MG63 (cell line): Measurements from ENCODE around the gene USP19. TPM values are rescaled to one million over a fixed set of nuclear protein-coding genes. Genes with fewer than 3 reads are reported as not detected.

Experiments
- DNase-seq: peaks from one replicate; pipeline ENCODE4 v3.0.0-alpha.2; 2020
- H3K27me3 ChIP-seq: fragments of 250-450 bp; sonication (Bioruptor Pico); 2 replicates; pipeline ENCODE4 v1.5.1; 2020; ENCODE audit warnings: mild to moderate bottlenecking, moderate library complexity
- H3K36me3 ChIP-seq: fragments of 250-450 bp; sonication (Bioruptor Pico); 2 replicates; pipeline ENCODE4 v1.5.1; 2020; ENCODE audit warnings: mild to moderate bottlenecking, moderate library complexity
- H3K4me3 ChIP-seq: fragments of 250-450 bp; sonication (Bioruptor Pico); 2 replicates; pipeline ENCODE4 v1.5.1; 2020; ENCODE audit warnings: mild to moderate bottlenecking, moderate library complexity
- H3K9me3 ChIP-seq: fragments of 250-450 bp; sonication (Bioruptor Pico); 2 replicates; pipeline ENCODE4 v1.5.1; 2020; ENCODE audit warnings: mild to moderate bottlenecking, moderate library complexity
- total RNA-seq: library from RNA; depleted of rRNA; stranded (reverse); fragments of >200 nt; shearing (Covaris generic); gene quantifications from 2 replicates; pipeline ENCODE4 v1.2.3, GENCODE V29; 2014; ENCODE audit warnings: low replicate concordance; rRNA removed

The USP19 gene
- 31.5 and 120 TPM in 2 replicates for total RNA-seq

GRCh38 chr3:49120438-49121131 lies at the start of gene USP19:
Gene USP19 (minus strand): TSS chr3:49120823. CDS start chr3:49119145, 1,678 bp downstream.
- Histone ChIP-seq H3K9me3 (no peaks in the 10 kb centered on the region), H3K4me3 (peak within 1 kb of the TSS; percentile 70), H3K27me3 (no peaks in the 10 kb centered on the region), H3K36me3 (peaks cover 6% of the 10 kb centered on the region)
- peak; percentile 90 for DNase-seq

GRCh38 chr3:49166752-49167556 lies 46.3 kb upstream of the USP19 start:
- DNase-seq = no peak
- no peaks in the 10 kb centered on the region for H3K9me3 ChIP-seq
- peak overlapping the region; percentile 81 for H3K4me3 ChIP-seq
- H3K27me3 ChIP-seq = no peaks in the 10 kb centered on the region
- H3K36me3 ChIP-seq = peaks cover 21% of the 10 kb centered on the region

GRCh38 chr3:49165771-49166751 lies 45.4 kb upstream of the USP19 start, which contains the start of gene CCDC71:
Gene CCDC71 (minus strand): TSS chr3:49166331. CDS start chr3:49164208, 2,123 bp downstream.
- Histone ChIP-seq H3K4me3 (peak within 1 kb of the TSS; percentile 81), H3K9me3 (no peaks in the 10 kb centered on the region), H3K36me3 (peaks cover 21% of the 10 kb centered on the region), H3K27me3 (no peaks in the 10 kb centered on the region)
- peak; percentile 68 for DNase-seq

GRCh38 chr3:49164983-49165720 lies 44.5 kb upstream of the USP19 start:
- no peak for DNase-seq
- Histone ChIP-seq H3K36me3 (peaks cover 21% of the 10 kb centered on the region), H3K9me3 (no peaks in the 10 kb centered on the region), H3K27me3 (no peaks in the 10 kb centered on the region), H3K4me3 (peak overlapping the region; percentile 81)

- peaks cover 21% of the 10 kb centered on the region for H3K36me3 ChIP-seq
- DNase-seq = no peak
- H3K9me3 ChIP-seq = no peaks in the 10 kb centered on the region
- no peaks in the 10 kb centered on the region for H3K27me3 ChIP-seq
- H3K4me3 ChIP-seq = no peak overlapping the region
Measured at GRCh38 chr3:49163609-49164008, 43.0 kb upstream of the USP19 start.

GRCh38 chr3:49162751-49163419 lies 42.3 kb upstream of the USP19 start:
- Histone ChIP-seq H3K36me3 (peaks cover 21% of the 10 kb centered on the region), H3K9me3 (no peaks in the 10 kb centered on the region), H3K4me3 (no peak overlapping the region), H3K27me3 (no peaks in the 10 kb centered on the region)
- DNase-seq = no peak

- no peak overlapping the region for H3K4me3 ChIP-seq
- no peaks in the 10 kb centered on the region for H3K9me3 ChIP-seq
- DNase-seq = no peak
Measured at GRCh38 chr3:49161808-49162530, 41.3 kb upstream of the USP19 start.

GRCh38 chr3:49161197-49161596 lies 40.6 kb upstream of the USP19 start:
- DNase-seq = no peak
- Histone ChIP-seq H3K36me3 (peaks cover 21% of the 10 kb centered on the region), H3K4me3 (no peak overlapping the region)

More at GRCh38 chr3:49161808-49162530, 41.3 kb upstream of the USP19 start:
- no peaks in the 10 kb centered on the region for H3K27me3 ChIP-seq
- peaks cover 21% of the 10 kb centered on the region for H3K36me3 ChIP-seq

GRCh38 chr3:49158792-49159191 lies 38.2 kb upstream of the USP19 start:
- no peak overlapping the region for H3K4me3 ChIP-seq
- no peaks in the 10 kb centered on the region for H3K9me3 ChIP-seq

More at GRCh38 chr3:49161197-49161596, 40.6 kb upstream of the USP19 start:
- H3K9me3 ChIP-seq = no peaks in the 10 kb centered on the region
- no peaks in the 10 kb centered on the region for H3K27me3 ChIP-seq

GRCh38 chr3:49158103-49158709 lies 37.6 kb upstream of the USP19 start:
- no peak for DNase-seq
- Histone ChIP-seq H3K27me3 (no peaks in the 10 kb centered on the region), H3K9me3 (no peaks in the 10 kb centered on the region)

More at GRCh38 chr3:49158792-49159191, 38.2 kb upstream of the USP19 start:
- no peaks in the 10 kb centered on the region for H3K27me3 ChIP-seq
- peak; percentile 5 for DNase-seq
- H3K36me3 ChIP-seq = peaks cover 10% of the 10 kb centered on the region

GRCh38 chr3:49157289-49157688 lies 36.7 kb upstream of the USP19 start:
- H3K4me3 ChIP-seq = no peak overlapping the region
- H3K27me3 ChIP-seq = no peaks in the 10 kb centered on the region
- H3K9me3 ChIP-seq = no peaks in the 10 kb centered on the region
- no peak for DNase-seq
- H3K36me3 ChIP-seq = no peaks in the 10 kb centered on the region

More at GRCh38 chr3:49158103-49158709, 37.6 kb upstream of the USP19 start:
- peaks cover 4% of the 10 kb centered on the region for H3K36me3 ChIP-seq
- no peak overlapping the region for H3K4me3 ChIP-seq

GRCh38 chr3:49153349-49153912 lies 32.8 kb upstream of the USP19 start:
- H3K9me3 ChIP-seq = no peaks in the 10 kb centered on the region
- no peak for DNase-seq
- H3K4me3 ChIP-seq = no peak overlapping the region
- H3K36me3 ChIP-seq = no peaks in the 10 kb centered on the region
- no peaks in the 10 kb centered on the region for H3K27me3 ChIP-seq

- H3K4me3 ChIP-seq = no peak overlapping the region
- no peaks in the 10 kb centered on the region for H3K36me3 ChIP-seq
- H3K9me3 ChIP-seq = no peaks in the 10 kb centered on the region
- no peaks in the 10 kb centered on the region for H3K27me3 ChIP-seq
- DNase-seq = no peak
Measured at GRCh38 chr3:49151610-49152009, 31.0 kb upstream of the USP19 start.

- no peak for DNase-seq
- H3K27me3 ChIP-seq = no peaks in the 10 kb centered on the region
- H3K36me3 ChIP-seq = no peaks in the 10 kb centered on the region
- H3K4me3 ChIP-seq = no peak overlapping the region
- no peaks in the 10 kb centered on the region for H3K9me3 ChIP-seq
Measured at GRCh38 chr3:49148159-49148558, 27.5 kb upstream of the USP19 start.
